HepG2 (cell line): ENCODE measurements around the gene FAM3B. TPM values are rescaled to one million over a fixed set of nuclear protein-coding genes. Genes with fewer than 3 reads are reported as not detected.

Experiments
- ARID4A ChIP-seq: sonication (generic); formaldehyde crosslinking; IDR thresholded peaks from 2 replicates; pipeline ENCODE4 v1.5.0; 2020; ENCODE audit warnings: mild to moderate bottlenecking, missing genetic modification reagents, borderline replicate concordance
- ARNT2 ChIP-seq: sonication (generic); formaldehyde crosslinking; IDR thresholded peaks from 2 replicates; pipeline ENCODE4 v1.8.0; 2022; ENCODE audit warnings: mild to moderate bottlenecking, low read depth, missing genetic modification reagents, moderate library complexity
- E2F1 ChIP-seq: sonication (generic); formaldehyde crosslinking; IDR thresholded peaks from 2 replicates; pipeline ENCODE4 v1.5.0; 2020; ENCODE audit warnings: missing genetic modification reagents
- FOXK2 ChIP-seq: fragments of 450-650 bp; IDR thresholded peaks from 2 replicates; pipeline ENCODE4 v1.6.1; 2016
- GABPB1 ChIP-seq: IDR thresholded peaks from 2 replicates; pipeline ENCODE4 v1.6.1; 2016; ENCODE audit warnings: mild to moderate bottlenecking, missing genetic modification reagents, moderate library complexity, missing compliant biosample characterization
- HDAC6 ChIP-seq: fragments of 200-600 bp; sonication (generic); IDR thresholded peaks from 2 replicates; pipeline ENCODE4 v1.7.0; 2017; ENCODE audit warnings: mild to moderate bottlenecking, antibody characterized with exemption, low read length, low read depth
- HNRNPUL1 ChIP-seq: fragments of 200-400 bp; formaldehyde crosslinking; IDR thresholded peaks from 2 replicates; pipeline ENCODE4 v1.6.1; 2017; ENCODE audit warnings: low read depth, mild to moderate bottlenecking, low read length, moderate library complexity
- JUNB ChIP-seq: sonication (generic); formaldehyde crosslinking; IDR thresholded peaks from 2 replicates; pipeline ENCODE4 v1.8.0; 2022; ENCODE audit warnings: missing genetic modification reagents, mild to moderate bottlenecking, borderline replicate concordance
- NFE2L1 ChIP-seq: sonication (generic); formaldehyde crosslinking; IDR thresholded peaks from 2 replicates; pipeline ENCODE4 v1.4.0; 2020; ENCODE audit warnings: missing genetic modification reagents, mild to moderate bottlenecking, borderline replicate concordance
- NFIB ChIP-seq: sonication (generic); formaldehyde crosslinking; IDR thresholded peaks from 2 replicates; pipeline ENCODE4 v1.9.0; 2021; ENCODE audit warnings: missing genetic modification reagents, mild to moderate bottlenecking, borderline replicate concordance
- NR3C1 ChIP-seq: sonication (generic); formaldehyde crosslinking; IDR thresholded peaks from 2 replicates; pipeline ENCODE4 v1.4.0; 2020; ENCODE audit warnings: missing genetic modification reagents
- POLR2G ChIP-seq: fragments of 200-400 bp; formaldehyde crosslinking; IDR thresholded peaks from 2 replicates; pipeline ENCODE4 v1.6.1; 2018; ENCODE audit warnings: mild to moderate bottlenecking, low read depth, low read length, moderate library complexity
- PTBP1 ChIP-seq: fragments of 200-400 bp; formaldehyde crosslinking; IDR thresholded peaks from 2 replicates; pipeline ENCODE4 v1.6.1; 2018; ENCODE audit warnings: low read length, low read depth; ENCODE audit not compliant: poor library complexity, severe bottlenecking
- RNF2 ChIP-seq: fragments of 450-650 bp; conservative IDR thresholded peaks from 2 replicates; pipeline ENCODE4 v1.6.1; 2016; ENCODE audit warnings: low read depth
- SP1 ChIP-seq, 2 experiments: fragments of 450-650 bp in 1 of 2; sonication (generic) in 1 of 2; formaldehyde crosslinking in 1 of 2; IDR thresholded peaks; 2 replicates each; pipeline versions ENCODE4 v1.4.0 to v1.6.1; 2016 to 2020; ENCODE audit warnings: missing genetic modification reagents in 1 of 2
- ZNF337 ChIP-seq: sonication (generic); formaldehyde crosslinking; IDR thresholded peaks from 2 replicates; pipeline ENCODE4 v1.5.1; 2020; ENCODE audit warnings: missing genetic modification reagents, low read depth, mild to moderate bottlenecking, borderline replicate concordance
- ZNF34 ChIP-seq: sonication (generic); formaldehyde crosslinking; IDR thresholded peaks from 2 replicates; pipeline ENCODE4 v1.4.0; 2020; ENCODE audit warnings: mild to moderate bottlenecking, missing genetic modification reagents, borderline replicate concordance
- ZNF362 ChIP-seq: sonication (generic); formaldehyde crosslinking; IDR thresholded peaks from 2 replicates; pipeline ENCODE4 v1.4.0; 2020; ENCODE audit warnings: missing genetic modification reagents, mild to moderate bottlenecking, borderline replicate concordance
- ZNF550 ChIP-seq: sonication (generic); formaldehyde crosslinking; IDR thresholded peaks from 2 replicates; pipeline ENCODE4 v1.4.0; 2020; ENCODE audit warnings: mild to moderate bottlenecking, missing genetic modification reagents, borderline replicate concordance
- ZNF878 ChIP-seq: sonication (generic); formaldehyde crosslinking; IDR thresholded peaks from 2 replicates; pipeline ENCODE4 v1.8.1; 2023; ENCODE audit warnings: mild to moderate bottlenecking, missing genetic modification reagents, moderate library complexity
- polyA plus RNA-seq, 8 experiments: library from polyadenylated mRNA; depleted of rRNA in 3 of 8; stranded (reverse) in 7 of 8; unstranded in 1 of 8; fragments of >200 nt; fragmentation: Illumina TruSeq in 4 of 8; extraction: Trizol in 4 of 8; gene quantifications; 2 replicates each; pipeline versions ENCODE4 v1.2.1 to v1.2.3, GENCODE V29; 2011 to 2016; ENCODE audit warnings: low read depth in 4 of 8, missing spikeins in 1 of 8, mixed read lengths in 1 of 8; ENCODE audit not compliant: insufficient read depth in 1 of 8
- total RNA-seq, 5 experiments: library from RNA; depleted of rRNA; stranded (reverse); fragments of >200 nt; fragmentation: Illumina TruSeq; extraction: Trizol; gene quantifications; 2 replicates each; pipeline ENCODE4 v1.2.3, GENCODE V29; 2016; ENCODE audit warnings: low read depth in 1 of 5

The FAM3B gene
- total and polyA plus RNA-seq, 2 of the 13 experiments (the other 11 are each of a cell fraction or from before 2014, with no cell fraction given): 46.5 to 62.0 TPM

GRCh38 chr21:41369105-41369919 is 52.7 kb downstream of the FAM3B start (continued):
- TF ChIP-seq ZNF362 (CRISPR knock-in tag) (no peak), JUNB (CRISPR knock-in tag) (no peak), ZNF337 (CRISPR knock-in tag) (no peak), POLR2G (peak; percentile 40; the same call in 1 of the 2 replicates), NR3C1 (CRISPR knock-in tag) (no peak), FOXK2 (no peak), RNF2 (no peak), ZNF34 (no peak), ZNF550 (CRISPR knock-in tag) (no peak), ZNF878 (no peak), NFE2L1 (CRISPR knock-in tag) (no peak), ARNT2 (no peak), PTBP1 (no peak), HDAC6 (no peak), GABPB1 (CRISPR knock-in tag) (peak; percentile 67), NFIB (CRISPR knock-in tag) (no peak), ARID4A (CRISPR knock-in tag) (peak; percentile 40; the same call in 1 of the 2 replicates), E2F1 (CRISPR knock-in tag) (no peak), SP1 (IDR thresholded peaks at IDR 0.05) (no peak), SP1 (CRISPR knock-in tag; IDR thresholded peaks at IDR 0.05) (no peak), HNRNPUL1 (no peak)
